Glomerular visceral epithelial cell (primary cell): ENCODE measurements around the gene SMCHD1.
"Not testable (repeated sequence)": the region's sequence is repeated elsewhere in the genome, so short reads cannot be mapped to it uniquely, and the experiment has no call there.

ENCODE experiments used
- DNase-seq: peaks from one replicate; pipeline ENCODE4 v3.0.0-alpha.2; 2016; ENCODE audit errors: extremely low spot score

SMCHD1 gene

GRCh38 chr18:2852460-2852859, 196.9 kb downstream of the SMCHD1 start:
- DNase-seq, result not testable (repeated sequence)

- DNase-seq, result no peak
These were observed 197.8 kb downstream of the SMCHD1 start for GRCh38 chr18:2853173-2853925.

GRCh38 chr18:2853926-2854664, 198.6 kb downstream of the SMCHD1 start:
- no peak for DNase-seq
